NOMO-1 (cell line): Measurements from ENCODE around the gene TMPO.
"Not testable (repeated sequence)": the region's sequence is repeated elsewhere in the genome, so short reads cannot be mapped to it uniquely, and the experiment has no call there.

Source experiments
- DNase-seq, 2 experiments: peaks; one replicate each; lab custom pipeline; 2025; ENCODE audit not compliant: unreplicated experiment in 2 of 2; lab: John Stamatoyannopoulos, UW

Gene TMPO

DNA sequence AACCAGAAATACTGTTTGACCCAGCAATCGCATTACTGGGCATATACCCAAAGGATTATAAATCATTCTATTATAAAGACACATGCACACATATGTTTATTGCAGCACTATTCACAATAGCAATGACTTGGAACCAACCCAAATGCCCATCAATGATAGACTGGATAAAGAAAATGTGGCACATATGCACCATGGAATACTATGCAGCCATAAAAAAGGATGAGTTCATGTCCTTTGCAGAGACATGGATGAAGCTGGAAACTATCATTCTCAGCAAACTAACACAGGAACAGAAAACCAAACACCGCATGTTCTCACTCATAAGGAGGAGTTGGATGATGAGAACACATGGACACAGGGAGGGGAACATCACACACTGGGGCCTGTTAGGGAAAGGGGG is 61.4 kb downstream of the TMPO start:
- DNase-seq, result not testable (repeated sequence)

DNA sequence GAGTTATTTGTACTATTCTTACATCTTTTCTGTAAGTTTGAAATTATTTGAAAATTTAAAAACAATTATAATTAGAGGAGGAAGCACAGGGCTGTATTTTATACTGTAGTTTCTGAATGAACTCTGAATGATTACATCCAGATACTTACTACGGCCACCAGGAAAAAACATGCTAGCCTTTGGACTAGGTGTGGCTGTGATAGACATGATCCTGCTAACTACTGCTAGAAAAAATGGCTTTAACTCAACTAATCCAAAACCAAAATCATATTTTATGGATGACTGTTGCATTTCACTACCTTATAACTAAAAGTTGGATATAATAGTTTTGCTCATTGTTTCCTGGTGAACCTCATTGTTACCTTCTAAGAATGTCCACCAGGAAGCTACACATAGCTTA is 63.0 kb downstream of the TMPO start:
- no peak for DNase-seq

GRCh38 chr12:98578821-98579220 is 63.4 kb downstream of the TMPO start:
- DNase-seq, result peak in 1 of 2 experiments; percentile 21

GRCh38 chr12:98579347-98579746 is 64.0 kb downstream of the TMPO start:
- DNase-seq, result no peak

DNA sequence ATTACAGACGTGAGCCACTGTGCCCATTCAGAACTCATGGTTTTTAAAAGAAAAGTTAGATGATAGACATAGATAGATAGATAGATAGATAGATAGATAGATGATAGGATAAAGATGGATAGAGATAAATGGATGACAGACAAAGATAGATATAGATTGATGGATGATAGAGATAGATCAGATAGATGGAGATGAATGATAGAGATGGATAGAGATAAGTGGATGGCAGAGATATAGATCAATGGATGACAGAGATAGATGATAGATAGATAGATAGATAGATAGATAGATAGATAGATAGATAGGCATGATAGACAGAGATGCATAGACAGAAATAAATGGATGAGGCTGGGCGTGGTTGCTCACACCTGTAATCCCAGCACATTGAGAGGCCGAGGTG is 64.4 kb downstream of the TMPO start:
- DNase-seq, result no peak

DNA sequence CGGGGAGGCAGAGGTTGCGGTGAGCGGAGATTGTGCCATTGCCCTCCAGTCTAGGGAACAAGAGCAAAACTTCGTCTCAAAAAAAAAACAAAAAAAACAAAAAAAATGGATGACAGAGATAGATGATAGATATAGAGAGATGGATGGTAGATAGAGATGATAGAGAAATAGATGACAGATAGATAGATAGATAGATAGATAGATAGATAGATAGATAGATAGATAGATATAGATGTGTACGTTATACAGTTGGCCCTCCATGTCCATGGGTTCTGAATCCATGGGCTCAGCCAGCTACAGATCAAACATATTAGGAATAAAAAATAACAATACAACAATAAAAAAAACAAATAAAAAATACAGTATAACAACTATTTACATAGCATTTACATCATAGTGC is 65.3 kb downstream of the TMPO start:
- DNase-seq, result no peak

DNA sequence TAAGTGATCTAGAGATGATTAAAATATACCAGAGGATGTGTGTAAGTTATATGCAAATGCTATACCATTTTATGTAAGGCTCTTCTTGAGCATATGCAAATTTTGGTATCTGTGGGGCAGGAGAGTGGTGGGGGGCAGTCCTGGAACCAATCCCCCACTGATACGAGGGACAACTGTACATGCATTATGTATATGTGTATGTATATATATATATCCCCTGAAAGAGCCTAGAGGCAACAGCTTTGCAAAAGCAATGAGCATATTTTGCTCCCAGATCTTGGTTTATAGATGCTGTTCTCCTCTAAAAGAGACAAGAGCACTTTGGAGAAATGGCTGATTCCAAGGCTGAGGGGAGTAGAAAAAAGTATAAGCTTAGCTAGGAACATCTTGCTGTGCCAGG is 65.7 kb downstream of the TMPO start:
- no peak for DNase-seq

GRCh38 chr12:98582093-98582492 is 66.7 kb downstream of the TMPO start:
- no peak for DNase-seq

DNA sequence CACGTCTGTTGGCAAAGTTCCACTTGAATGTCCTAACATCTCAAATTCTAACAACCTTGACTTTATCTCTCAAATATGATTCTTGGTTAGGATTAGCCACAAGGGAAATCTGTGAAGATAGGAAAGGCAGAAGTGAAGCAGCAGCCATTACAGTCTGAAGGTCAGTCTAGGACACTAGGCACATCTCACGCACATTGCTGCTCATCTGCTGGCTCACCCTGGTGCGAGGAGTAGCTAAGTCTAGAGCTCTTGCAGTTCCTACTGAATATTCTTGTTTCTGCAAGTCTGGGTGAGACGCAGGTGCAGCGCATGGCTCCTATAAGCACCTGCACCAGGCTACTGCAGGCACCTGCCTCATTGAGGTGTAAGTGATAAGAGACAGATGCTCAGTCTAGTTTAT is 71.7 kb downstream of the TMPO start:
- DNase-seq, result no peak

- no peak for DNase-seq
Measured at GRCh38 chr12:98591209-98591608, 75.8 kb downstream of the TMPO start.

DNA sequence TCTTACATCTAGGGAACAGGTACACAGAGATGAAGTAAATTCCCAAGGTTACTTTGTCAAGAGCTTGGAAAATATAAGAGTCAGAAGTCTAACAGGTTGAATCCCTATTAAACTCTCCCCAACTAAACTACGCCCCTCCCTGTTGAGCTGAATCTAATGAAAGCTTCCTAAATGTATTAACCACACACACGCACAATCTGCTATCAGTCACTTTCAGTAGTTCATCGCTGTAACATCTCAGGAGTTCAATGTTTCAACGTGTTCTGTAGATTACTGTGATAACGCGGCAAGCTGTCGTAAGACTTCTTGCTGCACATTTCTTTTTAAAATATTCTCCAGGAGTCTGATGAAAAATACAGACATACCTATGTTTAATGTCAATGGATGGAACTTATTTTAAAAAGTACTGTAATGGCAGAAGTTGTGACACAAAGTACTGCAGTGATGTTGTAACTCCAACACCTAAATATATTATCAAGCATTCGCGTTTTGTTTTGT is 77.5 kb downstream of the TMPO start:
- peak; percentile 26 to 78 for DNase-seq

DNA sequence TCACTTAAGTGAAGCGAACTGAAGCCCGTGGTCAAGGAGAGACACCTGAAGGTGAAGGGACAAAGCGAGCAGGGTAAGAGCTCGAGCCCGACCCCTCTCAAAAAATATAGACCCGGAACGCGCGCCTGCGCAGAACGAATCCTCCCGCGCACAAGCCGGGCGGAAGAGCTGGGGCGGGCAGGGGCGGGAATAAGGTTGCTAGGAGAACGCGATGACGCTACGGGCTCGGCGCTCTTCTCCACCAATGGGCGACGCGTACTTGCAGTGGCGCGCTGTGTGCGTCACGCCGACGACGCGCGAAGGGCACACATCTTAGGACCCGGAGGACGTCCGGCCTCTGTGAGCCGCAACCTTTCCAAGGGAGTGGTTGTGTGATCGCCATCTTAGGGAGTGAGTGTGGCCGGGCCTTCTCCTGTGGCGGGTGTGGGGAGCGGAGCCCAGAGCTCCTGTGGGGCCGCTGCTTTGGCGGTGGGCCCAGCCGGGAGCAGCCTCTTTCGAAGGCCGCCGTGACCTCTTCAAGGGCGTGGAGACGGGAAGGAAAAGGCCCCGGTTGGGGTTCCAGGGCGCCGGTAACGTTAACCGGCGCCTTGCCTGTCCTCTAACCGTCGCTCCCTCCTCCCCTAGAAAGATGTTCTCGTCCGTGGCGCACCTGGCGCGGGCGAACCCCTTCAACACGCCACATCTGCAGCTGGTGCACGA is 78.1 kb downstream of the TMPO start, which contains the start of gene SLC25A3:
Gene SLC25A3 (plus strand): TSS at position 336 of the 699 bp plus-strand sequence. CDS start 293 bp downstream, at position 629.
- DNase-seq, result peak; percentile 92 to 93

GRCh38 chr12:98594050-98594835 is 78.9 kb downstream of the TMPO start:
- DNase-seq, result no peak

GRCh38 chr12:98595243-98595988 is 80.0 kb downstream of the TMPO start:
- DNase-seq, result no peak

- not testable (repeated sequence) for DNase-seq
Measured at GRCh38 chr12:98597313-98597712, 81.9 kb downstream of the TMPO start.
